Adrenal gland (tissue), 12 donors: ENCODE results near the gene KIF1A. TPM values are rescaled to one million over a fixed set of nuclear protein-coding genes. Genes with fewer than 3 reads are reported as not detected.

ENCODE experiments used
- DNase-seq, 7 donors: peaks; one replicate each; pipeline ENCODE4 v3.0.0-alpha.2; 2019 to 2020
- H3K27ac ChIP-seq, 5 donors: fragments of 200-600 bp; sonication (generic) in 4 of 5; 1 replicate in 3 of 5; 2 replicates in 2 of 5; pipeline versions ENCODE4 v1.5.1 to v1.8.0; 2016 to 2020; ENCODE audit warnings: mild to moderate bottlenecking in 1 of 5
- H3K27me3 ChIP-seq: fragments of 200-600 bp; 2 replicates; pipeline ENCODE4 v1.8.0; 2021
- H3K36me3 ChIP-seq, 2 donors: fragments of 200-600 bp; replicated peaks in 1 of 2; 1 replicate in 1 of 2; 2 replicates in 1 of 2; pipeline versions ENCODE4 v1.5.1 to v1.8.0; 2018 to 2022
- H3K4me1 ChIP-seq, 2 donors: fragments of 200-600 bp; replicated peaks in 1 of 2; 1 replicate in 1 of 2; 2 replicates in 1 of 2; pipeline versions ENCODE4 v1.5.1 to v1.8.0; 2018 to 2021
- H3K4me3 ChIP-seq, 4 donors: fragments of 200-600 bp; sonication (generic) in 3 of 4; one replicate each; pipeline ENCODE4 v1.5.1; 2016 to 2018
- H3K9me3 ChIP-seq, 3 donors: fragments of 200-600 bp; sonication (generic) in 1 of 3; replicated peaks in 1 of 3; 1 replicate in 2 of 3; 2 replicates in 1 of 3; pipeline versions ENCODE4 v1.5.1 to v1.8.0; 2016 to 2021
- CTCF ChIP-seq, 6 experiments: fragments of 450-650 bp in 4 of 6; fragments of 200-600 bp in 2 of 6; sonication (generic) in 1 of 6; IDR thresholded peaks; 1 replicate in 5 of 6; 2 replicates in 1 of 6; pipeline versions ENCODE4 v1.5.1 to v1.8.0; 2016 to 2021; ENCODE audit warnings: antibody characterized with exemption in 6 of 6, mild to moderate bottlenecking in 2 of 6, moderate library complexity in 1 of 6
- POLR2A ChIP-seq, 2 donors: fragments of 450-650 bp; IDR thresholded peaks; one replicate each; pipeline ENCODE4 v1.6.1; 2017; ENCODE audit warnings: antibody characterized with exemption in 2 of 2, mild to moderate bottlenecking in 2 of 2, moderate library complexity in 1 of 2
- WGBS, 4 donors: extraction: QIAGEN DNeasy Blood & Tissue Kit in 2 of 4; methylation state at CpG; one replicate each; pipeline versions ENCODE4 v1.1.5 to v1.1.7; 2013 to 2017; 5-methylcytosine and 5-hydroxymethylcytosine counted together
- intact Hi-C, 2 donors: fragments of 100-400 bp; cut with DNase I; formaldehyde crosslinking; loops; one replicate each; pipeline versions ENCODE4 v1.14.1 to v1.15.0; 2022 to 2023
- polyA plus RNA-seq, 3 donors: library from polyadenylated mRNA; stranded (reverse); fragments of 200-250 nt in 2 of 3; fragments of 350-450 nt in 1 of 3; fragmentation: Illumina TruSeq in 1 of 3; extraction: RNeasy Lipid Tissue Mini Kit (QIAGEN cat#74804) in 1 of 3; gene quantifications; one replicate each; pipeline ENCODE4 v1.2.3, GENCODE V29; 2013 to 2014
- total RNA-seq, 9 donors: library from RNA; depleted of rRNA in 4 of 9; stranded (reverse); fragments of >200 nt in 4 of 9; fragments of 120-200 nt in 1 of 9; fragmentation: NEBNext Ultra II Directional in 1 of 9; extraction: Animal tissue kit (Norgen Biotek cat#: 25700) in 1 of 9; gene quantifications; one replicate each; pipeline versions ENCODE4 v1.1.0 to v1.2.4, GENCODE V29; 2013 to 2023
- donor health status: healthy with polysubstance abuse.
- donor health status: Bipolar disorder and iron deficiency.
- donor health status: DM: yes; HTN: yes; CAD: no.
- donor health status: DM: no; HTN: no; CAD: no.
- donor health status: DM: no; HTN: no; CAD: no.
- donor health status: DM: yes; HTN: yes; CAD: no.

KIF1A gene
- total and polyA plus RNA-seq, 12 donors = 0.35 to 106 (median 11.5) TPM

GRCh38 chr2:240811346-240812300 is 8.4 kb downstream of the KIF1A start:
- no peak for TF ChIP-seq POLR2A (IDR thresholded peaks at IDR 0.05)
- H3K36me3 ChIP-seq = no peaks in the 10 kb centered on the region
- WGBS, 4 donors = 85 to 93% (median 90%) methylated on average over 16 to 17 of the region's 17 CpGs
- intact Hi-C loops = no loop called here
- no peaks in the 10 kb centered on the region for H3K9me3 ChIP-seq
- no peak overlapping the region for H3K27ac ChIP-seq
- H3K4me3 ChIP-seq = no peak overlapping the region
- H3K4me1 ChIP-seq = no peaks in the 10 kb centered on the region
- H3K27me3 ChIP-seq = no peaks in the 10 kb centered on the region
- DNase-seq = peak in 2 of 7 donors; percentile 2 to 24

GRCh38 chr2:240810621-240811020 is 9.4 kb downstream of the KIF1A start:
- intact Hi-C loops = no loop called here
- DNase-seq = peak in 1 of 7 donors; percentile 1
- Histone ChIP-seq H3K36me3 (no peaks in the 10 kb centered on the region), H3K4me1 (no peaks in the 10 kb centered on the region), H3K27ac (no peak overlapping the region), H3K4me3 (no peak overlapping the region), H3K27me3 (no peaks in the 10 kb centered on the region), H3K9me3 (no peaks in the 10 kb centered on the region)
- TF ChIP-seq POLR2A (IDR thresholded peaks at IDR 0.05) (no peak), CTCF (IDR thresholded peaks at IDR 0.05) (no peak)
- 85 to 91% (median 88%) methylated on average over 5 to 16 of the region's 16 CpGs for WGBS, 4 donors

GRCh38 chr2:240810199-240810598 is 9.8 kb downstream of the KIF1A start:
- intact Hi-C loops = no loop called here
- Histone ChIP-seq H3K4me1 (no peaks in the 10 kb centered on the region), H3K27ac (no peak overlapping the region), H3K4me3 (no peak overlapping the region), H3K27me3 (no peaks in the 10 kb centered on the region), H3K9me3 (no peaks in the 10 kb centered on the region), H3K36me3 (no peaks in the 10 kb centered on the region)
- no peak for TF ChIP-seq CTCF (IDR thresholded peaks at IDR 0.05)
- TF ChIP-seq POLR2A (IDR thresholded peaks at IDR 0.05) = no peak
- 46 to 60% (median 53%) methylated on average over 6 of the region's 6 CpGs for WGBS, 4 donors
- no peak for DNase-seq

DNA sequence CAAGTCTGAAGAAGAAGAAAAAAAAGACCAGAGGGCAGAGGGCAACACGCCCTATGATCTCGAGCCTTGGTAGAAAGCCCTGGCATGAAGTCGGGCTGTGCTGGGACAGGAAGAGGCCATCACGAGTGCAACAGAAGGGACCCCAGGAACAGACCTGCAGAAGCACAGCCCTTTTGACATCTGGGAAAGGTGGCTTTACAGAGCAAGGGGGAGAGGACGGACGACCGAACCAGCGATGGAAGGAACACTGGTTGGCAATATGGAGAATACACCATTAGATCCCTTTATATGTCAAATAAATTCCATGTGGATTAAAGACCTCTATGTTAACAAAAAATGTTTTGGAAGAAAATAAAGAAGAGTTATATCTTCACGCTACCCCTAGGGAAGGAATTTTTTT is 10.7 kb downstream of the KIF1A start:
- DNase-seq = peak in 1 of 7 donors; percentile 5
- H3K27me3 ChIP-seq = no peaks in the 10 kb centered on the region
- TF ChIP-seq CTCF (IDR thresholded peaks at IDR 0.05) (no peak), POLR2A (IDR thresholded peaks at IDR 0.05) (no peak)
- intact Hi-C loops = no loop called here
- no peak overlapping the region for H3K27ac ChIP-seq
- no peaks in the 10 kb centered on the region for H3K4me1 ChIP-seq
- H3K4me3 ChIP-seq = no peak overlapping the region
- 85 to 88% (median 86%) methylated on average over 9 of the region's 9 CpGs for WGBS, 4 donors
- H3K9me3 ChIP-seq = no peaks in the 10 kb centered on the region
- no peaks in the 10 kb centered on the region for H3K36me3 ChIP-seq
